GM18526 (cell line): ENCODE measurements around the gene SGTA.

ENCODE experiments used
- POLR2A ChIP-seq: IDR thresholded peaks from 3 replicates; pipeline ENCODE4 v1.6.1; 2011; ENCODE audit not compliant: insufficient read length; ENCODE audit errors: extremely low read depth

Gene SGTA

GRCh38 chr19:2768365-2769132 lies 14.5 kb downstream of the SGTA start:
- no peak for TF ChIP-seq POLR2A

DNA sequence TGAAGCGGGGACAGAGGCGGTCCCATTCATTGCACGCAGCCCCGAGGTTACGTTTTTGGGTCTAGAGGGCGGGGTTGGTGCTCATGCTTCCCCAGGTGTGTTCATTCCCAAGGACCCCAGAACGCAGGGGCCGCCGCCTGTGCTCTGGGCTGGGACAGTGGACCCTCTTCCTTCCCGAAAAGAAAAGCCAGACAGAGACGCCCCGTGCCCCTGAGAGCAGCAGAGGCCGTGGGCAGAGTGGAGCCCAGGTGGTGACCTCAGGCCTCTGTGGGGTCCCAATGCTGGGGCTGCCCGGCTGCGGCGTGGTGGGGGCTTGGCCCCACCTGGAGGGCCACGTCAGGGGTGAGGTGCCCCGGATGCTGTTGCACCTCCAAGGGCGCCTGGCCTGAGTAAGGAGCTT lies 15.4 kb downstream of the SGTA start:
- TF ChIP-seq POLR2A: no peak

DNA sequence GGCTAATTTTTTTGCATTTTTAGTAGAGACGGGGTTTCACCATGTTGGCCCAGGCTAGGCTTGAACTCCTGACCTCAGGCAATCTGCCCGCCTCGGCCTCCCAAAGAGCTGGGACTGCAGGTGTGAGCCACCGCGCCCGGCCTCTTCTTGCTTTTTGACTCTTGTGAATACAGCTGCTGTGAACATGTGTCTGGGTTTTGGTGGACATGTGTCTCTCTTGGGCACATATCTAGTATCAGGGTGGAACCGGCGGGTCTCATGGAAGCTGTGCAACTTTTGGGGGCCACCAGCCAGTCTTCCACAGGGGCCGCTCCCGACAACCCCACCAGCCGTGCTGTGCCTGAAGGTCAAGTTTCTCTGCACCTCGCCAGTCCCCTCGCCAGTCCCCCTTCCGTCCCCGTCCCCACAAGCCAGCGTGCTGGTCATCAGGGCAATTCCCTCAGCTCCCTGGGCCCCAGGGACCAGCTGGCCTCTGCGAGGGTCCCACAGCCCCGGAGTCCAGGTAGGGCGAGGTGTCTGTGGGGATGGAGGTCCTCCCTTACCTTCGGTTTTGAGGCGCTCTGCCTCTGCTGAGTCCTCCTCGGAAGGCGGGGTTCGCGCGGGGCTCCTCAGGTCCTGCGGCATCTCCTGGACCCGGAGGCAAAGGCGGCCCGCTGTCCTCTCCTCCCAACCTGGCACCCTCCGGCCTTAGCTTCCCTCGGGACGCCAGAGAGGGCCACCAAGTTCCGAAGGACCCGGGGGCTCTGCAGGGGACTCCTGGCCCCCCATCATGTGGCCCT lies 16.3 kb downstream of the SGTA start:
- no peak for TF ChIP-seq POLR2A

DNA sequence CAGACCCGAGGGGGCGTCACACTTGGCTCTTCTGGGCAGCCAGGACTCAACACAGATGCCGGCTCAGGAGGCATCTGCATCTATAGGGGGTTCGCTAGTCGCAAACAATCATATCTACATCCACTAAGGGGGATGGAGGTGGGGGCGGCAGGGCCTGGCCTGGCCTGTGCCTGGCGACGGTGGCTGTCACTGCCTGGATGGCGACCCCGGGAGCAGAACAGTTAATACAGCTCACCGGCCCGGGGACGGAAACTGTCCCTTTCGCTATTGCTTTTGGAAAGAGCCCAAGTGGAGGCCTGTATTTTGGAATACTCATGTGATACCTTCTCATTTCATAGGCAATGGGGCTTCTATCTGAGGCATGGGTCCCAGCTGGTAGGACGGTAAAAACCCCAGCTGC lies 17.7 kb downstream of the SGTA start:
- TF ChIP-seq POLR2A: no peak

- TF ChIP-seq POLR2A: no peak
Observed at GRCh38 chr19:2764945-2765344, 18.1 kb downstream of the SGTA start.

- TF ChIP-seq POLR2A: no peak
Observed at GRCh38 chr19:2763687-2764086, 19.4 kb downstream of the SGTA start.

- TF ChIP-seq POLR2A: no peak
Observed at GRCh38 chr19:2762783-2763496, 20.1 kb downstream of the SGTA start.

GRCh38 chr19:2761876-2762782 lies 20.9 kb downstream of the SGTA start:
- no peak for TF ChIP-seq POLR2A

DNA sequence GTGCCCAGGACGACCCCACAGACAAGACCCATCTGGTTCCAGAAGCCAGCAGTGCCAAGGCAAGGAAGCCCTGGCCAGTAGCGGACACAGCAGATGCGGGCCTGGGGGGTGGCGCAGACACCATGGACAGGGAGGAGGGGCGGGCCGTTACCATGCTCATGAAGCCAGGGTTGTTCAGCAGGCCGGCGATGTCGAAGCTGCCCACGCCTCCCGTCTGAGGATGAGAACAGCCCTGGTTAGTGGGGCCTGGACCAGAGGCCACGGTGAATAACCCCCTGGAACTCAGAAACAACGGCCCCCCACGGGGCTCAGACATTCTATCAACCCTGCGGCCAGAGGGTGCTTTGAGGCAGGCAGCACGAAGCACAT lies 21.8 kb downstream of the SGTA start:
- no peak for TF ChIP-seq POLR2A

DNA sequence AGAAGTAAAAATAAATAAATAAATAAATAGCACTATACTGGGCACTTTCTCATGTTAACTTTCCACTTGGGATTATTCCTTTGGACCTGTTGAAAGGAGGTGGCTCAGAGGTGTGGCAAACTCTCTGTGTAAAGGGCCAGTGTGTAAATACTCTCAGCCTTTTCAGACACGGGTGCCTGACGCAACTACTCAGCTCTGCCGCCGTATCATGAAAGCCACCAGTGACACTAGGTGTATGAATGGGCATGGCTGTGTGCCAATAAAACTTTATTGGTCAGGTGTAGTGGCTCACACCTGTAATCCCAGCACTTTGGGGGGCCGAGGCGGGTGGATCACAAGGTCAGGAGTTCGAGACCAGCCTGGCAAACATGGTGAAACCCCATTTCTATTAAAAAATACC lies 23.1 kb downstream of the SGTA start:
- TF ChIP-seq POLR2A: no peak

GRCh38 chr19:2759362-2759761 lies 23.7 kb downstream of the SGTA start:
- no peak for TF ChIP-seq POLR2A

DNA sequence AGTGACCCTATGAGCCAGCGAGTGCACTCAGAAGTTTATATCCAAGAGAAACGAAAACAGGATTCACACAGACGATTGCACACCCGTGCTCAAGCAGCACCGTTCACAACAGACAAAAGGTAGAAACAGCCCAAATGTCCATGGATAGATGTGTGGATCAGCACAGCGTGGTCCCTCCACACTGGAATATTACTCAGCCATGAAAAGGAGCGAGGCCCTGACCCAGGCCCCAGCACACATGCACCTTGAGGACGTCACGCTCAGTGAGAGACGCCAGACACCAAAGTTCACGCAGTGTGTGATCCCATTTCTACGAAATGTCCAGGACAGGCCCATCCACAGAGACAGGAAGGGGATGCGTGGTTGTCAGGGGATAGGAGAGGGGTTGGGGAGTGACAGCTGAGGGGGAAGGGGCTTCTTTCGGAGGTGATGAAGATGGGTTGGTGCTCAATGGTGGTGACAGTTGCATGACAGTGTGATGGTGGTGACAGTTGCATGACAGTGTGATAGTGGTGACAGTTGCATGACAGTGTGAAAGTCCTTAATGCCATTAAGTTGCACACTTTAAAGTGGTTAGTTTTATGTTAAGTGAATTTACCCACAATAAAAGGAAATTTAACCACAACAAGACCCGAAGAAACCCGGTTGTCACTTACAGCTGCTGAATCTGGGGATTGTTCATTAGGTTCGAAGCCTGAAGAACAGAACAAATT lies 24.3 kb downstream of the SGTA start:
- no peak for TF ChIP-seq POLR2A

DNA sequence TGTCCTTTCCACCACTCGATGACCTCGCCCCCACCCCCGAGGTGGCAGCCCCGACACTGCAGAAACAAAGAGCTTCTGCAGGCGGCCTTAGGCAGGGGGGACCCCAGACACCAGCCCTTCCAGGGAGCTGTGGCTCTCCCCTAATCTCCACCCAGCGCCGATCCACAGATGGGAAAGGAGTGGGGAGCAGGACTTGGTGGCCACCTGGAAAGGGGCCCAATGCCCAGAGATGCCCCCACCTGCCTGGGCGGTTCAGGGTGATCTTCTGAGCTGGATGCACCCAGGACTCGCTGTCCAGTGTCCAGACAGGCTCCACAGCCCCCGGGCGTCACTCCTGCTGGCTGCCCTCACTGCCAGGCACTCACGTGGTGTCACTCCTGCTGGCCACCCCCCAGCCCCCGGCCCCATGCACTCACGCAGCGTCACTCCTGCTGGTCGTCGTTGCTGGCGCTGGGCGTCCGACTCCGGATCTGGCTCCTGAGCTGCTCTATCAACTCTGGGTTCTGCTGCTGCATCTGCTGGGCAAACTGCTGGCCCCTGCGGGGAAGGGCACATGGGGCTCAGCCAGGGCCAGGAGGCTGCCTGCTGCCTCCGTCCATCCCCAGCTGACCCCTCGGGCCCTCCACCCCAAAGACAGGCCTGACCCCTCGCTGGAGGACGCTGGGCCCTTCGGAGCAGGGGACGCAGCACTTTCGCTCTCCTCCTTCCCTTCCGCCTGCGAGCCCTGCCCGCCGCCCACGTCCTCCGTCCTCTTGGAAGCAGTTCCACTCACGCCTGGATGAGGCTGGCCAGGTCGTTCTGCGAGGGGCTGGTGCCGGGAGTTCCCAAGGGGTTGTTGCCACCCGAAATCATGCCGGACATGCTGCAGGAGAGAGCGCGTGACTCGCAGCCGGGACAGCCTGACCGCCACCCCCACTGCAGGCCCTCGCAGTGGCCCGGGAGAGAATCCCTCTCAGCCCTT lies 25.9 kb downstream of the SGTA start:
- TF ChIP-seq POLR2A: no peak
